ENCODE data around the gene CMBL. TPM values are rescaled to one million over a fixed set of nuclear protein-coding genes. Genes with fewer than 3 reads are reported as not detected.
"Not testable (repeated sequence)": the region's sequence is repeated elsewhere in the genome, so short reads cannot be mapped to it uniquely, and the experiment has no call there.

CMBL gene
- total RNA-seq, 1 donor from 2014 or later = 4.5 TPM

DNA sequence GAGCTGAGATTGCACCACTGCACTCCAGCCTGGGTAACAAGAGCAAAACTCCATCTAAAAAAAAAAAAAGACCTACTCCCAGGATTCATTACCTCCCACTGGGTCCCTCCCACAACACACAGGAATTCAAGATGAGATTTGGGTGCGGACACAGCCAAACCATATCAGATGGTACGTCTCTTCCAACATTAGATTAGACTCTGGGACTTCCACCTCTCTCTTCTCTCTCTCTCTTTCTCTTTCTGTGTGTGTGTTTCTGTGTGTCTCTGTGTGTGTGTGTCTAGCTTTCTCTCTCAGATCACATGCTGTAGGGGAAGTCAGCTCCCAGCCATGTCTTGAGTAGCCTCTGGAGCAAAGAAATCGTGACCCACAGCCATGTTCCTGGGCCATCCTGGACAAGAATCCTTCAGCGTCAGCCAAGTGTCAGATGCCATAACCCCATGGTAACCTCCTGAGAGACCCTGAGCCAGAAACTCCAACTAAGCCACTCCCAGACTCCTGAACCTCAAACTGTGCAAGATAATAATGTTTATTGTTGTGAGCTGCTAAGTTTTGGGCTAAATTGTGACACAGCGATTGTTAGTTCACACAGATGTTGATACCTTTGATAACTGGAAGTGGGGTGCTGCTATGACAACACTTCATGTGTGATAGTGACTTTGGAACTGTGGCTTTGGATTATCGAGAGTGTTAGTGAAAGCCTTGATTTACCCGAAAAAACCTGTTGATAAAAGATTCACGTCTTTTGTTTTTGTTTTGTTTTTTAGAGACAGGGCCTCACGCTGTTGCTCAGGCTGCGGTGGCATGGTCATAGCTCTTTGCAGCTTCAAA lies 4.1 kb upstream of the CMBL start:
- FAIRE-seq = no peak
- DNase-seq (ENCODE audit: low spot score in 2 of 2) = no peak

DNA sequence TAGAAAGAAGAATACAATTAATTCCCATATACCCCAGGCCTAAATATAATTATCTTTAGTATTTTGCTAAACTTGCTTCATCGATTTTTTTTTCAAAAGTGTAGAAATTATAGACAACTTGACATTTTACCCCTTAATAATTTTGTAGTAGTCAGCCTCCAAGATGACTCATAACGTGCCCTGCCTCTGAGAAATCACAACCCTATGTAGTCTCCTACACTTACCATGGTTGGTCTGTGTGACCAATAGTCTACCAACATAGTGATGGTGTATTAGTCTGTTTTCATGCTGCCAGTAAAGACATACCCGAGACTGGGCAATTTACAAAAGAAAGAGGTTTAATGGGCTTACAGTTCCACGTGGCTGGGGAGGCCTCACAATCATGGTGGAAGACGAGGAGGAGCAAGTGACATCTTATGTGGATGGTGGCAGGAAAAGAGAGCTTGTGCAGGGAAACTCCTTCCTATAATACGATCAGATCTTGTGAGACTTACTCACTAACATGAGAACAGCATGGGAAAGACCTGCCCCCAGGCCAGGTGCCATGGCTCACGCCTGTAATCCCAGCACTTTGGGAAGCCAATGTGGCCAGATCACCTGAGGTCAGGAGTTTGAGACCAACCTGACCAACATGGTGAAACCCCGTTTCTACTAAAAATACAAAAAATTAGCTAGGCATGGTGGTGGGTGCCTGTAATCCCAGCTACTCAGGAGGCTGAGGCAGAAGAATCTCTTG lies 3.3 kb upstream of the CMBL start:
- FAIRE-seq; DNase-seq (ENCODE audit: low spot score in 2 of 2): not testable (repeated sequence)

DNA sequence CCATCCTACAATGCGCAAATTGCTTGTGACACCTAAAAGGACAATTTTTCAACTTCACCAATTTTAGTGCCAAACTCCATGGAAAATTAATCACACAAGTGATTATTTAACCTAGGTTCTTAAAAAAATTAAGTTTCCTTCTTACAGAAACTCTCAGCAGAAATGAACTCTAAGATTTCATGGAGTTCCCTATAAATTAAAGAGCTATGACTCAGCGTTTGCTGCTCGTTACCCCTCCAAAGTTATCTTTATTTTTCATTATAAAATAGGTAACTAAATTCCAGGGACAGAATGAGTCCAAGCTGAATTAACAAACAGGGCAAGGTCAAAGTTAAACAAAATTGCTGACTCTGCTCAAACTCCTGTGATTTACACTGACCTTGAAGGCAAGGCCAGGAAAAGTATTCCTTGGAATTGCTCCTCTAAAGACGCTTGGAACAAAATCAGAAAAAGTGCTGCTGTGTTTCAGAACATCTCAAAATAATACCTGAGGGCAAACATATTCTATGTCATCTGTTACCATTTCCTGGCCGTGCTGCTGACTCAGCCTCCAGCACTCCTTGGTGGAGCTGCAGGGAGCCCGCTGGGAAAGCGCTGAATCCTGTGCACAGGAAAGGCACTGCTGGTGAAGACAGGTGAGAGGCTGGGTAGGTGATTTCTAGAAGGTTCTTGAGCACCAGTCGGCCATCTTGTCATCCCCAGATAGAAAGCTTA lies 2.5 kb upstream of the CMBL start:
- FAIRE-seq (no peak), DNase-seq (ENCODE audit: low spot score in 2 of 2) (no peak)

DNA sequence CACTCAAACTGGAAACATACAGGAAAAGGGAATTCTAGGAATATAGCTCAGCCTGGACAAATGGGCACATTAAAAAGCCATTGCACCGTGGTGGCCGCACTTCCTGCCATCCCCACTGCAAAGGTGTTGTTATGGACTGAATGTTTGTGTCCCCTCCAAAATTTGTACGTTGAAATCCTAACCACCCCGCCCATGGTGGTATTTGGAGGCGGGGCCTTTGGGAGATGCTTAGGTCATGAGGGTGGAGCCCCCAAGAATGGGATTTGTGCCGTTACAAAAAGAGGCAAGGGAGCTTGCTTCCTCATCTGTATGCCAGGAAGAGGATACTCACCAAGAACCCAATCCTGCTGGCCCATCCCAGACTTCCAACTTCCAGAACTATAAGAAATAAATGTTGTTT lies 1.1 kb upstream of the CMBL start:
- no peak for FAIRE-seq
- no peak for DNase-seq (ENCODE audit: low spot score in 2 of 2)

DNA sequence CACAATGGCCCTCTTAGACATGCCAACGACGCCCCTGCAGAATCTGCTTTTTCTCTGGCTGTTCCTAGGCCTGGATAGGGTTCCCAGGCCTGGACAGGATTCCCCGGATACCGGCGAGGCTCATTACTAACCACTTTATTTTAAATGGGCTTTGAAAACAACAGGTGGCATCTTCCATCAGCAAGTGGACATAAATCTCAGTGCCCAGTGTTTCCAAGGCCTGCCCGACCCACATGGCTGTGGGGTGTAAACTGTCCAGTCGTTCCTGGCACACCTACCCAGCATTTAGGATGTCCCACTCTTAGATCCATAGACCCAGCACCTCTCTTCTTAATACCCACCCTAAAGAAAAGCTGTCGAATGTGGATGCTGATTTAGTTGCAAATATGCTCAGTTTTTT lies 896 bp downstream of the CMBL start:
- DNase-seq (ENCODE audit: low spot score in 2 of 2) (no peak), FAIRE-seq (no peak)

DNA sequence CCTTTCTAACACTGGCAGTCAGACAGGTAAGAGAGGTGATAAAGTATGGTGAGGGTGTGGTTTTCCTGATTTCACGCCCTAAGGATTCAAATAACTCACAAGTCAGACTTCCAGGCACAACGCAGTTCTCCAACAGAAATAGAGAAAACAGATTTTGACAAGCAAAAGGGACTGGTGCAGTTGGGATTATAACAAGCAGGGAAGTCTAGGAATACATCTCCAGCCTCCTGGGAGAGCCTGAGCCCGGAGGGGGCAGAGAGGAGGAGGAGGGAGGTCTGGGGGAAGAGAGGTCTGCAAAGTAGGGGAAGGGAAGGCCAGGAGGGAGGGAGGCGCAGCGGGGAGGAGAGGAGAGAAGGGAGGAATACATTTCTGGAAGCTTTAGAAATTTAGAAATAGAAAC lies 1.6 kb downstream of the CMBL start:
- FAIRE-seq = no peak
- no peak for DNase-seq (ENCODE audit: low spot score in 2 of 2)

DNA sequence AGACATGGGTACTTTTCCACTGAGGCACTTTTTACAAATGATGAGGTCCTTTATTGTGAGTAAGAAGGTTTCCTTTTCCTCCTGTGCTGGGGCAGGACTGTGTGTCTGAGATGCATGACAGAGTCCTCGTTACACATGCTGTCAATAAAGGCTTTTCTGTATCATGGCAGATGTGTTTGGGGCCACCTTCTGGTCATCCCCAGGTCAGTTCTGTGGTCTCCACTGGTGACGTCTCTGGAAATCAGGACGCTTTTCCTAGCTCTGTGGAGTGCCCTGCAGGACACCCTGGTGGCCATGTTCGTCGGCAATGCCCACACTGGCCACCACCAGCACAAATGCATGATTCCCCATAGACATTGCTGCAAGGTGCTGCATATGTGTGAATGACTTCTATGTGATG lies 2.8 kb downstream of the CMBL start:
- FAIRE-seq (no peak), DNase-seq (ENCODE audit: low spot score in 2 of 2) (no peak)

DNA sequence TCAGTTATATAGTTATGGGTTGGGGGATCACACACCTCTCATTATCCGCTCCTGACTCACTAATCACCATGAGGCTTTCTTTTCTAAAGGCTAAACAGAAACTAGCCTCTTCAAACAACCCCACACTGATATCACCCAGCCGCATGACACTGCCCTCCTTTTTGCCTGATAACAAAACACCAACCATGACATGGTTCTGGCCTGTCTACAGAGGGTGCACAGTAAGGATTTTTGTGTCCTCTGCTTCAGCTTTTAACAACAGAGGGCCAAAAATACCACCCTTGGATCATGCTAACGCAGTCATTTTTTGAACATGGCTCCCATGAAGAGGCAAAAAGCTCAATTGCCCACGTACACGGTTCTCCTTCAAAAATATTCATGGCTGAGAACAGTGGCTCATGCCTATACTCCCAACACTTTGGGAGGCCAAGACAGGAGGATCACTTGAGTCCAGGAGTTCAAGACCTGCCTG lies 4.0 kb downstream of the CMBL start:
- FAIRE-seq (no peak), DNase-seq (ENCODE audit: low spot score in 2 of 2) (no peak)

DNA sequence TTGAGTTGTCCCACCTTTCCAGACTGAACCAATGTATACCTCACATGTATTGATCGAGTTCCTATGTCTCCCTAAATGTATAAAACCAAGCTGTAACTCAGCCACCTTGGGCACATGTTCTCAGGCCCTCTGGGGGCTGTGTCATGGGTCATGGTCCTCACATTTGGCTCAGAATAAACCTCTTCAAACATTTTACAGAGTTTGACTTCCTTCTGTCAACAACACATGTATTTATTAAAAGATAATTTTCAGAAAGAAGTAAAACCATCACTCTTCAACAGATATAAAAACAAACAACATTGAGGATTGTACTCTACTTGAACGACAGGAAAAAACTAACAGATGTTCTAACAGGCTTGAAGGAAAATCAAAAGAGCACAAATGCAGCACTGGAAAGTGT lies 4.5 kb downstream of the CMBL start:
- DNase-seq (ENCODE audit: low spot score in 2 of 2) (no peak), FAIRE-seq (no peak)

DNA sequence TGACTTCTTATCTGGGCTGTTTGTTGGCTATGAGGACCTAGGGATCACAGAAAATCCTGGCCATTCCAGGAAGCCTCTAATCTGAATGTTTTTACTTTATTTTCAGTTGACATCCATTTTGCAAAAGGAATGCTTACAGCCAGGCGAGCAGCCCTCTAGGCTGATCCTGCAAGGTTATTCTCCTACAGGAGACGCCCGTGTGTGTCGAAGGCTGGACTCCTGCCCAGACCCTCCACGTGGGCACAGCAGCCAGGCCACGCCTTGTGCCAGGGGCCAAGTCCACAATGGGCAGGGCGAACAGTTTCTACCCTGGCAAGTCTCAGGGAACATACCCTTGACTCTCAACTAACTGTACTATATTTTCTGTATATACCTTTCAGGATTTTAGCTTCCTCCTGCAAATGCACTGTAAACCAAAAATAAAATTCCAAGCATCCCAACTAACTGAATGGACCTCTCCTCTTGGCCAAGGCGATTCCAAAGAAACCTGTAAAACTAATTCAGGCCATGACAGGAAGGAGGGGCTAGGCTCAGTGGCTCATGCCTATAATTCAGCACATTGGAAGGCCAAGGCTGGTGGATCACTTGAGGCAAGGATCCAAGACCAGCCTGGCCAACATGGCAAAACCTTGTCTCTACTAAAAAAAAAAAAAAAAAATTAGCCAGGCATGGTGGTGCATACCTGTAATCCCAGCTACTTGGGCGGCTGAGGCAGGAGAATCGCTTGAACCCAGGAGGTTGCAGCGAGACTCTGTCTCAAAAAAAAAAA lies 5.7 kb downstream of the CMBL start:
- no peak for FAIRE-seq
- no peak for DNase-seq (ENCODE audit: low spot score in 2 of 2)

DNA sequence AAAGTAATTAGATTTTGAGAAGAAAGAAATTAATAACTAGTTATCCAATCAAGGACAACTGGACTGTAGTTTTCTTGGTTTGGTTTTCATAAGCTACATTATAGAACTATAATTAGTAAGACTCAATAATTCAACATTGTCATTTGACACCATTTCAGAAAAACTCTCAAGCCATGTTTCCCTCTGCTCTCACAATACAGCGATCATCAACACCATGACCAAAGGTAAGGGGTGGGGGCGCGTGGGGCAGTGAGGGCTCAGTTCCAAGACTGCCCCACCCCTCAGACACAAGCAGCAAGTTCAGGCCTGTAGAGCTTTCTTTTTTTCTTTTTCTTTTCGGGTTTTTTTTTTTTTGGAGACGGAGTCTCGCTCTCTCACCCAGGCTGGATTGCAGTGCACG lies 6.4 kb downstream of the CMBL start:
- FAIRE-seq (no peak), DNase-seq (ENCODE audit: low spot score in 2 of 2) (no peak)

DNA sequence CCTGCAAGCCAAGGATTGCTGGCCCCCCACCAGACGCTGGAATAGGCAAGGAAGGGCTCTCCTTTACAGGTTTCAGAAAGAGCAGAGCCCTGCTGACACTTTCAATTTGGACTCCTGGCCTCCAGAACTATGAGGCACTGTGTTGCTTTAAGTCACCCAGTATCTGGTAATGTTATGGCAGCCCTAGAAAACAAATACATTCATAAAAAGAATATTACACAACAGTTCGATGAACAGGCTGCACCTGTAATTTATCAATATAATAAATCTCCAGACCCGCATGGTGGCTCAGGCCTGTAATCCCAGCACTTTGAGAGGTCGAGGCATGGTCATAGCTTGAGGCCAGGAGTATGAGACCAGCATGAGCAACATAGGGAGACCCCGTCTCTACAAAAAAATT lies 7.5 kb downstream of the CMBL start:
- DNase-seq (ENCODE audit: low spot score in 2 of 2) (no peak), FAIRE-seq (no peak)

DNA sequence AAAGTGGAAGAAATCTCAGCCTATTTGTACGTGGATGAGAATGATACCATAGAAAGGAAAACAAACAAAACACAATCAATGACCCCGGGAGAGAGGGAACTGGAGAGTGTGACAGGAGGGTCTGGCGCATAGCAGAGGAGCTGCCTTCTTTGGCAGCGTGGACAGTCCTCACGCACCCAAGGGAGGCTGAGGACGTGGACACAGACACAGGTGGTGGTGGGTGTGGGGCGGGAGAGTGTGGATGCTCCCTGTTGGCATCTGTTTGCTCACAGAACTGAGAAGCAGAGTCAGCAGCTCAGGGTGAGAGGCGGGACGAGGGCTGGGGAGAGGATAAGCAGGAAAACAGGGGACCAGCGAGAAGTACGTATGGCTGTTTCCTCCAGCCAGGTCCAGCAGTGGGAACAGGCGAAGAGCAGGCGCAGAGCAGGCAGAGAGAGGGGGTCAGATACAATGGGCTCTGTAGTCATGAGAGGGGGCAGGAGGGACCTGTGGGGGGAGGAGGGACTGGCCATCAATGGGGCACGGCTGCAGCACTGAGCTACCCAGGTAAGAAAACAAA lies 10.0 kb downstream of the CMBL start:
- no peak for DNase-seq (ENCODE audit: low spot score in 2 of 2)
- FAIRE-seq = no peak

DNA sequence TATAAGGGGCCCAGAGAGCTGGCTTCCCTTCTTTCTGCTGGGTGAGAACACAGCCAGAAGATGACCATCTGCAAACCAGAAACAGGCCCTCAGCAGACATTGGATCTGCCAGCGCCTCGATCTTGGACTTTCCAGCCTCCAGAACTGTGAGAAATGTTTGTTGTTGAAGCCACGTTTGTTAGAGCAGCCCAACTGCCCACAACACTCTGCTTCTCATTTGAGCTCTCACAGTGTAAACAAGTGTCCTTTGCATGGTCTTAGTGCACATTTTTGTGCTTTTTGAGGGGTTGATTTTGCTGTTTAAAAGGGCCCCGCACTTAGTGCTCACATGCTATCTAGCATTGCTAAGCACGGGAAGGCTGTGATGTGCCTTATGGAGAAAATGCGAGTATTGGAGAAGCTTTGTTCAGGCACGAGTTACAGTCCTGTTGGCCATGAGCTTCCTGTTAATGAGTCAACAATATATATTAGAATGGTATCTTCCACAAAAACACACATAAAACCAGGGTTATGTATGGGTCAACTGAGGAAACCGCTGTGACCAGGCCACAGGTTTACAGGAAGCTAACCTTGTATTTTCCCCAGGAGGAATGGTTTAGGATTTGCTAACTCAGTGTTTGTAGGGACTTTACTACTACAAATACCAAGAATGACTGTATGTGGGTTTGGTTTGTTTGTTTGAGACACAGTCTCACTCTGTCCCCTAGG lies 11.9 kb downstream of the CMBL start:
- FAIRE-seq (no peak), DNase-seq (ENCODE audit: low spot score in 2 of 2) (no peak)

DNA sequence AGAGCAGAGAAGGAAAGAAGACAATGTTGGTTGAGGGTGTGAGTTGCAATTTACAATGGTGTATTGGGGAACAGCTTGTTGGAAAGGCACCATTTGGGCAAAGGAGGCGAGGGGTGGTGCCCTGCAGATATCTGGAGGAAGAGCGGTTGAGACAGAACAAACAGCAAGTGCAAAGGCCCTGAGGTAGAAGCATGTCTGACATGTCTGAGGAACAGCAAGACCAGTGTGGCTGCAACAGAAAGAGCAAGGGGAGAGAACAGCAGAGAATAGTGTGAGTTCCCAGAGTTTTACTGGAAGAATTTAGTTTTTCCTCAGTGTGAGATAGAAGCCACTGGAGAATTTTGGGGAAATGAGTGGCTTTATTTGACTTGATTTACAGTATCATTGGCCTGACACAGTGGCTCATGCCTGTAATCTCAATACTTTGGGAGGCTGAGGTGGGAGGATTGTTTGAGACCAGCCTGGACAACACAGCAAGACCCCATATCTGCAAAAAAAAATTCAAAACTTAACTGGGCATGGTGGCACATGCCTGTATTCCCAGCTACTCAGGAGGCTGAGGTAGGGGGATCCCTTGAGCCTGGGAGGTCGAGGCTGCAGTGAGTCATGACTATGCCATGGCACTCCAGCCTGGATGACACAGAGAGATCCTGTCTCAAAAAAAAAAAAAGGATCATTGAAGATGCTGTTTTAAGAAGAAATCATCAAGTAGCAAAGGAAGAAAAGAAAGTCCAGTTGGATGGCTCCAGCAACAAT lies 13.6 kb downstream of the CMBL start:
- FAIRE-seq (no peak), DNase-seq (ENCODE audit: low spot score in 2 of 2) (no peak)

DNA sequence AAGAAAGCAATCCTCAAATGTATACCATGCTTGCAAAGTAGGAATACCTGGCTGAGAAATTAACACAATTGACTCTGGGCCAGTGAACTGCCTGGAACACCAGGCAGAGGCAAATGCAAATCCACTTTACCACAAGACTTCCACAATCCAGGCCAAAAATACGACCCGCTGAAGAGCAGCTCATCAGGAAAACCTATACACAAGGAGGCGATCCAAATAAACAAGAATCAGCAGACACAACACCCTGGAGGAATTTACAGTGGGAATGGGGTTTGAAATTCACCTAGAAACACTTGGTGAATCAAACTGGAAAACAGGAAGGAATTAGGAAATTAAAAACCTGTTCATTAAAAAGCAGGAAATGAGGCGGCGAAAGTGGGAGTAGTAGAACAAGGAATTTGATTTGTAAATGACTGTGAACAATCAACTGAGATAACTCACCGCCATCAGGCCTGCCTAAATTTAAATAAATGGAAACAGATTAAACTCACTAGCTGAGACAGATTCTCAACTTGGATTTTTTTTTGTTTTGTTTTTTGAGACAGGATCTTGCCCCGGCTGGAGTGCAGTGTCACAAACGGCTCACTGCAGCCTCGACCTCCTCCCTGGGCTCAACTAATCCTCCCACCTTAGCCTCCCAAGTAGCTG lies 15.9 kb downstream of the CMBL start:
- no peak for FAIRE-seq
- no peak for DNase-seq (ENCODE audit: low spot score in 2 of 2)

DNA sequence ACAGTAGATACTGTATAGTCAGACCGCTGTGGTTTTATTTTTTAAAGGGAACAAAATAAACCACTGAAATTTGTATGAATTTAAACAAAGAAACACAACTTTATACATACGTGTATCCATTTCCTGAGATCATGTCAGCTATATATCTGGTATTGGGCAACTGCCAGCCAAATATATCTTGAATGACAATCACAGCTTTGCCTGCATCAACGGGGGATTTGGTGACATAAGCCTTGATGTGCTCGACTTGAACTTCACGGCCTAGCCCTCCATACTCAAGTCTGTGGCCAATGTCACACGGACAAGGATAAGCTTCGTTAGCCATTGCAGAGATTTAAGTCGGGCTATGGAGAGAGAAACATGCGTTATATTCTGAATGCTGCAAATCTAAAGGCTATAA lies 17.3 kb downstream of the CMBL start:
- FAIRE-seq = no peak

DNA sequence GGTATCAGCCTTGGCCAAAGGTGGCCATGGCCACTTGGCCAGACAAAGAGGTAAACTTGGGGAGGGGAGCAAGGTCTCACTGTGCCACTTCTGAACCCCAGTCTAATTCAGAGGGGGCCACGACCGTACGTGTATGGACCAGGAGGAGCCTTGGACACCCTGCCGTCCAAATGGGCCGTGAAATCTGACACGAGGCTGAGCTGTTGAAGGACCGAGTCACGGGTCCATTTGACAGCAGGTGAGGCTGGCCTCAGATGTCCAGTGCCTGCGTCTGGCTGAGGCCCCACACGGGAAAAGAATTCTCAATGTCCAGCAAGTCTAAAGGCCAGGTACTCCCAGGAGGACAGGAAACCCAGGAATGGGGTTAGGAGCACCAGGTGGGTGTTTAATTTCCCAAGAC lies 17.7 kb downstream of the CMBL start:
- DNase-seq (ENCODE audit: low spot score in 2 of 2) (no peak), FAIRE-seq (no peak)

More for the DNA sequence above, 17.3 kb downstream of the CMBL start:
- no peak for DNase-seq (ENCODE audit: low spot score in 2 of 2)

Data from frontal cortex (tissue), 4 donors.